Suppressor macrophage treated with lipopolysaccharide for 4 hours (primary cell): ENCODE data around the gene DGKD.

Experiments used
- DNase-seq: peaks from one replicate; pipeline ENCODE4 v3.0.0-alpha.2; 2020

DGKD gene

DNA sequence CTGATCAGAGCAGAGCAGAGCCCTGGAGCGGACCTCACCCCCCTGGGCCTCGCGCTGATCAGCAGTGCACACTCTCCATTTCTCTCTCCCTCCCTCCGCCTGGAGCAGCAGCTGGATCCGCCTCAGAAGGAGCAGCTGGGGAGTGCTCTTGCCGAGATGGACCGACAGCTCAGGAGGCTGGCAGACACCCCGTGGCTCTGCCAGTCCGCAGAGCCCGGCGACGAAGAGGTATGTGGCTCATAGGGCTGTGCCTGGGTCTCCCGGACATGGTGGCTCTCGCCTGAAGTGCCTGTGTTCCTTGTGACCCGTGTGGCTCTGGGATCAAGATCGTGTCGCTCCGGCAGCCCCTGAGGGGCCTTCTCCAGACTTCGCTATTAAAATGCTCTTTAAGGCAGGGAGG lies 109.8 kb downstream of the DGKD start:
- DNase-seq: no peak

DNA sequence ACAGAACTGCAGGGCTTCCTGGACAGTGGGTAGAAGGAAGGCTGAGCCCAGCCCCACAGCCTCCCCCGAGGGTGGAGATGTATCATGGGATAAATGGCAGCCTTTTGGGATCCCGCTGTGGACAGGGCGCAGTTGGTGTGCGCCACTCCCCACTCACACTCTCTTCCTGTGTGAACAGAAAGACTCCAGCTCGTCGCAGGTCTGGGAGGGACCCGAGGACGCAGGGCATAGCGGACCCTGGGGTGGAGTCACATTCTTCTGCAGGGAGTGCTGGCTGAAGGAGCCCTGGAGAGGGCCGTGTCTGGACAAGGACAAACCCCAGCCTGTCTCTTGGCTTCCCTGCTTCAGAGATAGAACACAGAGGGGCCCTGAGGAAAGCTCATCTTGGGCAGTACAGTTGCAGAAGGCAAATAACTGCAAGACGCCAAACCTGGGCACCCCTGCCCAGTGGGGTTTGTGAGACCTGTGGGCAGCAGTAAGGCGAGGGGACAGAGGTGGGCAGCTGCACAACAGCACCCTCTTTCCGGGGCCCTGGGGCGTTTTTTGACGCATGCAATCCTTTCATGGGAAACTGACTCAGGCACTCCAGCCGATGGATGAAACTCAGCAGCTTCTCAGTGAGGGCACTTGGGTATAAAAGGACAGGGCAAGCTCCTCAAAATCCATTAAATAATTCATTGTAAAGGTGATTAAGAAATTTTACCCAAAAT lies 110.4 kb downstream of the DGKD start:
- DNase-seq: no peak

DNA sequence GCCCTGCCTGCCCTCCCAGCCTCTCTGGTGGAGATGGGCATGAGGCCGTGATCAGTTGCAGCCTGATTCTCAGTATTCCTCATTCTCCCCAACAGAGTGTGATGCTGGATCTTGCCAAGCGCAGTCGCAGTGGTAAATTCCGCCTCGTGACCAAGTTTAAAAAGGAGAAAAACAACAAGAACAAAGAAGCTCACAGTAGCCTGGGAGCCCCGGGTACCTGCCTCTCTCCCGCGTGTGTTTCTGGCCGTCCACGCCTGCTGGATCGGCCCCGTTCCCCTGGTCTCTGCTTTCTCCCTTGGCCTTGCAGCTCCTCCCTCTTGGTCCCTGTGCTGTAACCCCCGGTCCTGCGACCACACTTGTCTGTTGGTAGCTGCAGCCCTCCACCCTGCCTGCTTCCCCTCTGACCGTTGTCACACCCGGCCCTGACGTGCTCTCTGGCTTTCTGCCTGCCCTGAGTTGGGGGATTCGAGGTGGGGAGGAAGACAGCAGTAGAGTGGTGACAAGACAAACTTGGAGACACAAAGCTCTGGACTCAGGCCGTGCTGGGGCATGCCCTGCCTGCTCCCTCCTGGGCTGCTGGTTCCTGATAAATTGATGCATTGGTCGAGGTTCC lies 112.8 kb downstream of the DGKD start:
- no peak for DNase-seq

DNA sequence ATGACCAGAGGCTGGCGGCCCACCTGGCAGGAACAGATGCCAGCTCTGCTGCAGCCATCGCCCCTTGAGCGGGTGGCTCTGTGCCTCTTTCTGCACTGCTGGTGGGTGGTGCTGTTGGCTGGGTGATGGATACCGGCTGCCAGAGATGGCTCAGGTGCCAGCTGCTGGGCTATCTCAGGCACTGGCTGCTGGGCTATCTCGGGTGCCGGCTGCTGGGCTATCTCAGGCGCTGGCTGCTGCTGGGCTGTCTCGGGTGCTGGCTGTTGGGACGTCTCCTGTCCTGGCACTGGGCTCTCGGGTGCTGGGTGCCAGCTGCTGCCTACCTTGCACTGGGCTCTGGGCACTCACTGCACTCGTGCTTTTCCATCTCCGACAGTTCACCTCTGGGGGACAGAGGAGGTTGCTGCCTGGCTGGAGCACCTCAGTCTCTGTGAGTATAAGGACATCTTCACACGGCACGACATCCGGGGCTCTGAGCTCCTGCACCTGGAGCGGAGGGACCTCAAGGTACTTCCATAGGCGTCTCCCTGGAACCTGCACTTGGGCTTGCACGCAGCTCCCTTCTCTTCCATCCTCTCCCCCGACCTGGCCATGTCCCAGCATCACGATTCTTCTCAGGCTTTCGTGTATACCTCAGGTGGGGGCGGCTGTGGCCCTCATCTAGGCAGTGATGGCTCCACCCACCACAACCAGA lies 113.9 kb downstream of the DGKD start:
- no peak for DNase-seq

DNA sequence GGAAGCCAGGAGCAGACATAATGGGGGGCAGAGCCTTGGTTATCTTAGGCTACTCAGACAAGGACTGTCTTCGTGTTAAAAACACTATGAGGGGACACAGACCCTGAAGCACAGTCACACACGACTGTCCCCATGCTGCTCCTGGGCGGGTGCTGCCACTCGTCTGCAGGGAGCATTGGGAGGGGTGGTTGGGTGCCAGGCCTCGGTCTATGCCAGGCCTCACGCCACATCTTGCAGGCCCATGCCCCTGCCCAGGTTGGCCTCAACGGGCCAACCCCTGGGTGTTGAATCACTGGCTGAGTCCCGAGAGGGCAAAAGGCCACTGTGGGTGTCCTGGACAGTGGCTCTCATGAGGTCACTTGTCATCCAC lies 114.4 kb downstream of the DGKD start:
- DNase-seq: no peak

DNA sequence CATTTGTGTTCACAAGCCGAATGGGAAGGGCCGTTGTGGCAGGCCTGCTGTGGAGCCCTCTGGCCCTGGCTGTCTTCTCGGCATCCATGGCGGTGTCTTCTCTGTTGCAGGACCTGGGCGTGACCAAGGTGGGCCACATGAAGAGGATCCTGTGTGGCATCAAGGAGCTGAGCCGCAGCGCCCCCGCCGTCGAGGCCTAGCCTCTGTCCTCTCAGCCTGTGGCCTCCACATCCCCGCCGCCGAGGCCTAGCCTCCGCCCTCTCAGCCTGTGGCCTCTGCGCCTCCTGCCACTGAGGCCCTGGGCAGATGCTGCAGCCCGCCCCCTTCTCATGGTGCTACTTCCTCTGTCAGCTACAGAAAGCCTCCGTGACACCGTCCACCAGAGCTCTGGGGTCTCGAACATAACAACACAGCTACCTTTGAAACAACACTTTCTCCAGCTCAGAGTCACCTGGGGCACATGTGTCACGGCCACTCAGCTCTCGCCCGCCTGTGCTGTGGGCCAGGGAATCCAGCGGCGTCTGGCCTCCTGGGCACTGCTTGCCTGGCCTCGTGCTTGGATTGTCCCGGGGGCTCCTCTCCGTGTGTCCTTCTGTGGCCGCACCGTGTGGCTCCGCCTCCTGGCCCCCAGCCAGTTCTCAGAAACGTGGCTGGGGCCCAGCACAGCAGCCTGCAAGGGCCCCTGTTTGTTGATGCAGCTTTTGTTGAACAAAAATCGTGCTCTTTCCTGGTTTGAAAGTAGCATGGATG lies 115.1 kb downstream of the DGKD start:
- DNase-seq: no peak

DNA sequence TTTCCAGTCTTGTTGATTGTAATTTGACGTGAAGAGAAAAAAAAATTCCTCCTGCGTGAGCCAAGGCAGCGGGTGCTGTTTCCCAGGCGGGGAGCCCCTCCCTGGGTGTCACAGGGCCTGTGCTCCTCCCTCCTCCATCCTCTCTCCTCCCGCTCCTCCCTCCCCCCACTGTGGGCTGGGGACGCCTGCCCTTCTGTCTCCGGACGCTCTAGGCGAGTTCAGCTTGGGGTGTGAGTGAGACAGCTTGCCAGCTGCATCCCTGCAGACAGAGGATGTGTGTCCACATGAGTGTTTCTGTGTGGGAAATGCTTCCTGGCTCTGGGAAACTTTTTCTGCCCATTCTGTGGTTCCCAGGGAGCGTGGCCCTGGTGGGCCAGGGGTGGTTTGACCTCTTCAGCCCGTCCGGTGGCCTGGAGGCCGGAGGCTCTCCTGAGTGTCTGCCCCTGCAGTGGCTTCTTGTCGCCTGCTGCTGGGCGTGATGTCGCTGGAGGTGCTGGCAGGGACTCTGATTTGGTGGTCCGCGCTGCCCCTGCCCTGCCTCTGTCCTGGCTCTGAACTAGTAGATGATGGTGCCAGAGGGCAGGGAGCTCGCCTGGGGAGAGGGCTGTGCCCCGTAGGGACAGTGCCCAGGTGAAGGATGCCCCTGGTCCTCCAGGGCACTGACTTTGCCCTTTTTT lies 115.9 kb downstream of the DGKD start:
- no peak for DNase-seq

DNA sequence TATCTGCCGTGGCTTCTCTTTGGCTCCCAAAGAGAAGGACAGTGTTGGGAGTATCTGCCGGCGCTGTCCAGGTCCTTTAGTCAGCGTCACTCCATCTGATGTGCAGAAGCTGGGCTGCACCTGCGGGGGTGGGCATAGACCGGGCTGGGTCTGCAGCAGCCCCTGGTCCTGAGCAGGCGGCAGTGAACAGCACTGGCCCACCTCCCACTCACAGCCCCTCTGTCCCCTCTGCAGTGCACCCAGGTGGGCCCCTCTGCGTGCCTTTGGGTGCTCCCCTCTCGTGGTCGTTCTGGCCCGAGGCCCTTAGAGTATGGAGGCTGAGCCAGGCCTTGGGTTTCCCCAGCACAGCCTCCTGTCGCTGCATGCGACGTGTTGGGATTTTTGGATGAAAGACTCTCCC lies 116.5 kb downstream of the DGKD start:
- no peak for DNase-seq

DNA sequence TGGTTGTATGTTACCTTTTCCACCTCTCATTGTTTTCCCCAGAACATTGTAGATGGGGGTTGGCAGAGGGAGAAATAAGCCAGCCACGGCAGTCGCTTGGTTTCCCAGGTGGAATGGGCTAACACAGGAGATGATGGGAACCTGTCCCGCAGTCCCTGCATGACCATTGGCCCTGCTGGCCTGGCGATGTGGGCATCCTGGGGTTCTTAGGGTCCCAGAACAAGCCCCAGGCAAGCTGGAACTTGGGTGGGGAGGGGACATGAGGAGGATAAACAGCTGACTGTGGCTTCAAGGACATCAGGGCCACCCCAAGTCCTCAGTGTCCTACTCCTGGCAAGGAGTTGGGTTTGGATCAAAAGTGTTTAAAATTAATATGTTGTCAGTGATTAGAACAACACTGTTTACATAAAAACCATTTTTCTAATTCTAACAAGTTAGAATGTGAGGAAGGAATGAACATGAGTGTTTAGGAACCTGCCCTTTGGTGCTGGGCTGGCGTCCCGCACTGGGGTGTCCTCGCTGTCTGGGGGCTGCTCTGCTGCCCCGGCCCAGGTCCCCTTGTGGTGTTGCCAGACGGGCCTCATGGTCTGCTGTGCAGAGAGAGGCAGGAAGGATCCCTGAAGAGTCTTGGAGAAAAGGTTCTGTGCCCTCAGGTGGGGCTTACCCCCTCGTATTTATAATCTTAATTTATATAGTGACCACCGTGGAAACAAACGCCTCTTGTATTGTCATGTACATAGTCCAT lies 117.2 kb downstream of the DGKD start:
- no peak for DNase-seq

DNA sequence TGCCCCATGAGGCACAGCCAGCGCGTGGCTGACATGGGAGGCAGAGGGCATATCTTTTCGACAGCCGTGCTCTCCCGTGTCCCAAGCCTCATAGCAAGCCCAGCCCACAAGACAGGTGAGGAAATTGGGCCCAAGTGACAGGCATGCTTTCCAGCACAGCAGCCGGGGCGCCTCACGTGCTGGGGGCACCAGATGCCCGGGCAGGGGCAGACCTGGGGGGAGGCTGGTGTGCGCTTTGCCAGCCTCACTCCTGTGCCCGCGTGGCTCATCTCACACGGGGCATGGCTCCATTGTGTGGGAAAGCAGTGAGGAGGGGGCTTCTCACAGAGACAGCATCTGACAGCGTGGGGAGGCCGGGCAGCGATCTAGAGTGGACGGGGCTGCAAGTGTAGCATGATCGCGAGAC lies 119.1 kb downstream of the DGKD start:
- DNase-seq: no peak

DNA sequence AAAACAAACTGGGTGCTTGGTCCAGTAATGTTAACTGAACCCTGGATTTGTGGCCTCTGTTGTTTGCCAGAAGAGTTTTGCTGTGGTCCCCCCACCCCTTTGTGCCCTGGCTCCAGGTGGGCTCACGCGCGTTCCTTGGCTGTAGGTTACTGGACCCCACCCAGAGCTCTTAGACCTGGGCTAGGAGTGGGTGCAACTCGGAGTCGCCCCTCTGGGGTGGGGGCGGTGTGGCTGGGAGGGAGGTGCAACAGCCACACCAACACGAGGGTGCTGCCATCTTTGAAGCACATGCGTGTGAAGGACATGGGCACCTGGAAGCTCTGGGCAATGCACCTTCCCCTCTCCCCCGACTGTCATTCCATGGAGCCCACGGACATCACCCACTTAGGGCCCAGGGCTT lies 119.6 kb downstream of the DGKD start:
- DNase-seq: no peak

DNA sequence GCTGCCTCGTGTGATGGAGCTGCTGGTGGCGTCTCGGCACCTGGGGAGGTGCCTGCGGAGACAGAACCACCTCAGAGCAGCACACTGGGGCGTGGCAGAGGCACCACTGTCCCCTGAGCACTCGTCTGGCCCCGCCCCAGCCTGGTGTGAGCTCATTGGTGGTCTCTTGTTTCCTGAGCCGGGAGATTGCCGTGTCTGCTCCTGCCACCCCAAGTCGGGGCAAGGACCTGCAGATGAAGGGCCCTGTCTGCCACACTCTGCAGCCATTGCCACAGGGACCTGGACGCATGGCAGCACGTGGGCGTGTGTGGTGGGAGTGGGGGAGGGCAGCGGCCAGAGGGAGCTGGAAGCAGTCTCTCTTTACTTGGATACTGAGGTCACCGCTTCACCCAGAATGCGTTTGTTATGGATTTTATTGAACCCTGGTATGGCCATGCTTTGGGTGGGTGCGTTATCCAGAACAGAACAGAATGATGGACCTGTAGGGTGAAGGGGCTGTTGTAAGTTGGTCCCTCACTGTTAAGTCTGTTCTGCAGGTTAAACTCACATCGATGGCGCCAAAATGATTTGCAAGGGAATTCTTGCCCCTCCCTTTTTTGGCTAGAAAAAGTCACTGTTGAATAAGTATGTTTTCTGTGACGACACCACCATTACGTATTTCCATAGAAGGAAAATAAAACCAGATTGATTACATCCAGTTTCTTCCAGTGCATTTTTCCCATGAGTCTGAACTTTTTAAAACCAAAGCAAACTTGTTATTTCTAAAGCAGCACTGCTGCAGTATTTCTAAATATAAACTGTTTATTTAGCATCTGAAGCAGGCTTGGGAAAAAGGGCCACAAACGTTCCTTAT lies 120.2 kb downstream of the DGKD start:
- DNase-seq: no peak

DNA sequence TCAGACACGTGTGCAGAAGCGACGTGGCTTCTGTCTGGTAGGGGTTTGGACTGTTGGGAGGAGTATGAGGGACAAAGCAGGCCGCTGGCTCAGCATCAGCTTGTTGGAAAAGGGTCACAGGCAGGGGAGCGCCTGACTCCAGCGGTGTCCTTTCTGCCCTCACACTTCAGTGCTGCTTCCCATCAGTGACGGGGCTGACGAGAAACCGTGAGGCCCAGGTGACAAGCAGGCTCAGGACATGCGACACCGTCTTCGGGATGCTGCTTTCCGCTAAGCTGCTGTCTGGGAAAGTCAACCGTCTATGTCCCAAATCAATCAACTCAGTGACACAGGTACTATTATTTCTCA lies 121.7 kb downstream of the DGKD start:
- no peak for DNase-seq

DNA sequence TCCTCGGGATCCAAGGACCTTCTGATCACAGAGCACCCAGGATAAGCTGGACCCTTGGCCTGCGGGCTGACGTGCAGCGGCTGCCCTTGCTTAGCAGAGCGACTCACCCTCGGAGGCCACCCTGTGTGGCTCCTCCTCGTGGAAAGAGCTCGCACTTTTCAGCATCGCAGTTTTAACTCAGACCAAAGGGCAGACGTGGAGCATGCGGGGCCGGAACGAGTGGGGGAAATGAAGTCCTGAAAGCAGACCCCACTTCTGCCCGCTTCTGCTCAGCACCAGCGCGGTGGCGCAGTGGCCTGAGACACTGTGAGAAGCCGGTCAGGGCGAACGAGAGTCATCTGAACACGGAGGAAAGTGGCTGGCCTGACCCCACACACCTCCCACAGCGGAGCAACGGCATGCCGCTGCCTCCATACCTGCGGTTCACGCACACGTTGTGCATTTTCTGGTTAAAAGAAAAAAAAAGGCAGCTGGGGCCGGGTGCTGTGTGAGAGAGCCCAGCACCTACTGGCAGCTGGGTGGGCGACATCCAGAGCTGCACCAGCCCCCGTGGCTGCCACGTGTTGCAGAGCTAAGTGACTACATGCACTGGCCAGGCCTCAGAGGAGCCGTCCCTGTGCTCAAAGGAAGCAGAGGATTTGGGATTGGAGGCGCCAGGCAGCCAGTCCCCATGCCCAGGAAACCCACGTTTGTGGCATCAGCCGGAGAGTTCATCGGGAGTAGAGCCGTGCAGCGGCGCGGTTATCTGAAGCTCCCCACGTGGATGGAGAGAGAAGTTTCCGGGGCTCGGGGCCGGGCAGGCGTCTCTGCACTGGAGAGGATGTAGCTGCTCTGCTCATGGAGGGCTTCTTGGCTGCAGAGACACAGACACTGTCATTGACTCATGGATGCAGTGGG lies 122.6 kb downstream of the DGKD start:
- DNase-seq: no peak

DNA sequence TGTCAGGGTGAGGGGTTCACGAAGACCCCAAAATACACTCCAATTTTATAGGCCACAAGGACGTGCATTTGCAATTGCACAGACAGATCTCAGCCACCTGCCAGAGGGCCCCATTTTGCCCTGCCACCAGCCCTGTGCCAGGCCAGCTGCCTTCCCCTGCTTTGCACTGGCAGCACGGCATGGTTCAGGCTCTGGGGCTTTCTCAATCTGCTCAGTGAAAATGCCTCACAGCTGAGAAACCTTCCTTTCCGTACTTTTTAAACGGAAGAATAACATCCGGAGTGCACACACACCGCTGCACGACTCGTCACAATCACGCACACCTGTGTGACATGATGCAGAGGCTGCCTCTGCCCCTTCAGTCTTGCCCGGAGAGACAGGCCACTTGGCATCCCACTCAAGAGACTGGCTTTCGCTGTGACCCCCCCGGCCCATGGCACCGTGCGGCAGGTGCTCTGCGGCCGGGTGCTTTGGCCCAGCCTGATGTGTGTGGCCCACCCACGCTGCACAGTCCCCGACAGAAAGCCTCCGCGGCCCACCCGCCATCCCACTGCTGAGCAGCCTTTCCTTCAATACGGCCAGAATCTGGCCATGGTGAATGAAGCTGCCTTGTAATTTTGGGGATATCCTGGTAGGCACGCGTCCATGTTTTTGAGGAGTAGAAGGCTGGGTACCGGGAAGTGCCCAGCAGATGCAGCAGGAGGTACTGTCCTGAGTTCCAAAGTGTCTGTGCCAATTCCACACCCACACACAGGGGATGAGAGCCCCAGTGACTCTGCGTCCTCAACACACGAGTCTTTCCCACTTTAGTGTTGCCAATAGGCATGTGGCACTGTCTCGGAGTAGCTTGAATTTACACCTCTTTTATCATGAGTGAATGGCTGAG lies 123.5 kb downstream of the DGKD start:
- DNase-seq: no peak

DNA sequence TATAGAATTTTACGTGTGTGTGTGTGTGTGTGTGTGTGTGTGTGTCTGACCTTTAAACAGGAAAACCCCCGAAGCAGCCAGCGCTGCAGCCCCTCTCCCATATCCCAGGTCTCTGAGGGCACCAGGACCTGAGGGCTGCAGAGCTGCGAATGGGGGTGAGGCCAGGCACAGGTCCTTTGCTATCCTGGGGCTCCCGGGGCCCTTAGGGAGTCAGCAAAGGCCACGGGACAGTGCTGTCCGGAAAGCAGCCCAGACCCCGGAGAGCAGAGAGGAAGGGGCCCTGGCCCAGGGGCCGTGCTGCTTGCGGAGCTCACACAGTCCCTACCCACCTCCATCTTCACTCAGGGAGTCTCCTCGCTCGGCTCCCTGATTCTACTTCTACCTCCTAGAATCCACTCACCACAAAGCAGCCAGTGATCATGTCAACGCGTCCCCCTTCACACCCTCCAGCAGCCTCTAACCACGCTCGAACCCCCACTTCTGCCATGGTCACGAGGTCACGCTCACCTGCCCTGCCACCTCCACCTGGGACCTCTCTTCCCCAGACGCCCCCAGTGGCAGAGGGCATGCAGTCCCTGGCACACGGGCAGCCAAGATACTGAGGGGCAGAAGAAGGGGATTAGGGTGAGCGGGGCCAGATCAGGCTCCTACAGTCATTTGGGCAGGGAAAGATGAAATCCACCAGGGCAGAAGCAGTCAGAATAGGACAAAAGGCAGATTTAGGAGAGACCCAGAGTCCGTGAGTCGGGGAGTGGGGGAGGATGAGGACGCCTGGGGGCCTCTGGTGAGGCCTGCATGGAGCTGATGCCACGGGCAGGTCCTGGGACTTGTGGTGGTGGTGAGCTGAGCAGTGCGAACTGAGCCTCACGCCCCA lies 125.6 kb downstream of the DGKD start:
- no peak for DNase-seq

DNA sequence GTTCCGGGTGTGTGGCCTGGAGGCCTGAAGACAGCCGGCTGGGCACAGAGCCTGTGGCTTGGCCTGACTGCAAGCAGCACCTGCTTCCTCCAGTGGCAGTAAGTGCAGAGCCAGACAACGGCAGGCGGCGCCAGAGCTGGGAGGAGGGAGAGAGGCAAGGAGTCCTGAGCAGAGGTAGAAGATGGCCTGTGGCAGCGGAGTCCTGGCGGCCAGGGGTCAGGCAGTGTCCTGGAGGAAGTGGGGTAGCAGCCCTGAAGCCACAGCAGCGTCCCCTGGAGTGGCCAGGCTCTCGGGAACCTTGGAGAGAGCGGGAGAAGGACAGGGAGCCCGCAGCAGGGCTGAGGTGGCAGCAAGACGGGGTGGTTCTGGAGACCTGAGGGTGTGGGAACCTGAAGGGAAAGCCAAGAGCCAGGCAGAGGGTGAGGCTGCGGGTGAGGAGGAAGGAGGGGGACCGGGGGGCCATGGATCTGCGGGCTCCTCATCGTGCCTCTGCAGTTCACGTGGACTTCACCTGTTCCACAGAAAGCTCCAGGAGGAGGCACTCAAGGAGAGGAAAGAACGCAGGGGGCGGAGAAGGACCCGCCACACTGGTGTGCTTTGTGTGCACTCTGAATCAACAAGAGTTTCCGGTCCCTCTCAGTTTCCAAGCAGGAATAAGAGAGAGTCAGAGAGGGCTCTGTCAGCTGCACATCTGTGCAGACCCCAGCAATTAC lies 126.4 kb downstream of the DGKD start:
- DNase-seq: no peak
